ENCODE measurements around the gene COL6A5. TPM values are rescaled to one million over a fixed set of nuclear protein-coding genes. Genes with fewer than 3 reads are reported as not detected.

The COL6A5 gene
- polyA plus RNA-seq, 1 experiment = not detected

GRCh38 chr3:130470126-130470525, 124.7 kb downstream of the COL6A5 start:
- H3K36me3 ChIP-seq (ENCODE audit: control insufficient read depth, insufficient read depth, low read length) = no peaks in the 10 kb centered on the region
- DNase-seq (ENCODE audit: low read depth) = no peak
- no peaks in the 10 kb centered on the region for H3K27me3 ChIP-seq (ENCODE audit: control insufficient read depth, insufficient read depth, low read length)
- CTCF ChIA-PET = no interaction called here
- no peak overlapping the region for H3K4me3 ChIP-seq (ENCODE audit: low read depth, low read length)
- TF ChIP-seq CTCF (IDR thresholded peaks at IDR 0.05; ENCODE audit: insufficient read depth, low read depth, low read length) = no peak
- POLR2A ChIA-PET = no interaction called here

- Histone ChIP-seq H3K36me3 (ENCODE audit: control insufficient read depth, insufficient read depth, low read length) (no peaks in the 10 kb centered on the region), H3K4me3 (ENCODE audit: low read depth, low read length) (no peak overlapping the region), H3K27me3 (ENCODE audit: control insufficient read depth, insufficient read depth, low read length) (no peaks in the 10 kb centered on the region)
- TF ChIP-seq CTCF (IDR thresholded peaks at IDR 0.05; ENCODE audit: insufficient read depth, low read depth, low read length) = no peak
- no peak for DNase-seq (ENCODE audit: low read depth)
- POLR2A ChIA-PET = no interaction called here
- CTCF ChIA-PET = interaction anchor here (0.5 kb wide), 1 partner anchor 413 kb away, joined by 3 read pairs; no protein-coding TSS in a partner anchor
Observed at GRCh38 chr3:130473416-130473815, 127.9 kb downstream of the COL6A5 start.

GRCh38 chr3:130480736-130481135, 135.3 kb downstream of the COL6A5 start:
- peak; percentile 50 for TF ChIP-seq CTCF (IDR thresholded peaks at IDR 0.05; ENCODE audit: insufficient read depth, low read depth, low read length)
- Histone ChIP-seq H3K4me3 (ENCODE audit: low read depth, low read length) (no peak overlapping the region), H3K36me3 (ENCODE audit: control insufficient read depth, insufficient read depth, low read length) (no peaks in the 10 kb centered on the region), H3K27me3 (ENCODE audit: control insufficient read depth, insufficient read depth, low read length) (no peaks in the 10 kb centered on the region)
- ChIA-PET POLR2A (no interaction called here), CTCF (interaction anchor here (0.6 to 1.5 kb wide), 3 partner anchors 10 to 413 kb away, joined by 3 to 5 read pairs (median 3); partner anchors contain the start of gene ATP2C1)
- DNase-seq (ENCODE audit: low read depth) = no peak

- Histone ChIP-seq H3K27me3 (ENCODE audit: control insufficient read depth, insufficient read depth, low read length) (no peaks in the 10 kb centered on the region), H3K4me3 (ENCODE audit: low read depth, low read length) (no peak overlapping the region), H3K36me3 (ENCODE audit: control insufficient read depth, insufficient read depth, low read length) (no peaks in the 10 kb centered on the region)
- ChIA-PET POLR2A (no interaction called here), CTCF (no interaction called here)
- TF ChIP-seq CTCF (IDR thresholded peaks at IDR 0.05; ENCODE audit: insufficient read depth, low read depth, low read length) = no peak
- DNase-seq (ENCODE audit: low read depth) = no peak
Observed at GRCh38 chr3:130488288-130488687, 142.8 kb downstream of the COL6A5 start.

GRCh38 chr3:130488769-130489450, 143.4 kb downstream of the COL6A5 start:
- ChIA-PET POLR2A (no interaction called here), CTCF (no interaction called here)
- H3K36me3 ChIP-seq (ENCODE audit: control insufficient read depth, insufficient read depth, low read length) = no peaks in the 10 kb centered on the region
- H3K27me3 ChIP-seq (ENCODE audit: control insufficient read depth, insufficient read depth, low read length) = no peaks in the 10 kb centered on the region
- no peak overlapping the region for H3K4me3 ChIP-seq (ENCODE audit: low read depth, low read length)
- no peak for DNase-seq (ENCODE audit: low read depth)
- TF ChIP-seq CTCF (IDR thresholded peaks at IDR 0.05; ENCODE audit: insufficient read depth, low read depth, low read length) = no peak
